Measurements from ENCODE around the gene NME7.
"Not testable (repeated sequence)": the region's sequence is repeated elsewhere in the genome, so short reads cannot be mapped to it uniquely, and the experiment has no call there.

The NME7 gene

DNA sequence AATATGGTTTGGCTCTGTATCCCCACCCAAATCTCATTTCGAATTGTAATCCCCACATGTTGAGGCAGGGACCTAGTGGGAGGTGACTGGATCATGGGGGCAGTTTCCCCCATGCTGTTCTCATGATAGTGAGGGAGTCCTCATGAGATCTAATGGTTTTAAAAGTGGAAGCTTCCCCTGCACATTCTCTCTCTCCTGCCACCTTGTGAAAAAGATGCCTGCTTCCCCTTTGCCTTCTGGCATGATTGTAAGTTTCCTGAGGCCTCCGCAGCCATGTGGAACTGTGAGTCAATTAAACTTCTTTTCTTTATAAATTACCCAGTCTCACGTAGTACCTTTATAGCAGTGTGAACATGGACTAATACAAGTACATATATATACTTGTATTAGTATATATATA lies 25.5 kb downstream of the NME7 start:
- not testable (repeated sequence) for DNase-seq (ENCODE audit: low read depth)

DNA sequence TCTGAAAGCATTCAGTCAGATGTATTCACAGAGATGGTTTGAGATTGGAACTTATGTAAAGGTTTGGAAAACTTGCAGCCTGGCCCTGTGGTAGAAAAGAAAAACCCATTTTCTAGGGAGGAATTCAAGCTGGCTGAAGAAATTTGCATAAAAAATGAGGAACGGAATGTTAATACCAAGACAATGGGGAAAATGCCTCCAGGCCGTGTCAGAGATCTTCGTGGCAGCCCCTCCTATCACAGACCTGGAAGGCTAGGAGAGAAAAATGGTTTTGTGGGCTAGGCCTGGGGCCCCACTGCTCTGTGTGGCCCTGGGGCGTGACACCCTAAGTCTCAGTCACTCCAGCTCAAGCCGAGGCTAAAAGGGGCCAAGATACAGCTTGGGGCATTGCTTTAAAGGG lies 26.7 kb downstream of the NME7 start:
- no peak for DNase-seq (ENCODE audit: low read depth)

DNA sequence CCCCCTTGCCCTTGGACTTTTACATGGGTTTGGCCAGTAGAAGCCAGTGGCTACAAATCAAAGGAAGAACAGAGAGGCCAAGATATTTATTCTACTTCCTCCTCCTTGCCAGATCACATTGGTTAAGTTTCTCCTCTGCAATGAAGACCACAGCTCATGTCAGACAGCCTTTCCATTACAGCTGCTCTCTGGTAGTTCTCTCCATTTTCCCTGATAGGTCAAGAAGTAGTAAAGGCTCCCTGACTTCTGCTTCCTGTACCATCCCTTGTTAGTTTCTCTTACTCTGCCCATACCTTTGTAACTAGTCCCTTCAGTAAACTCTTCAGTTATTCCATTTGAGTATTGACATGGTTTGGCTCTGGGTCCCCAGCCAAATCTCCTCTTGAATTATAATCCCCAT lies 27.8 kb downstream of the NME7 start:
- DNase-seq (ENCODE audit: low read depth), result no peak

DNA sequence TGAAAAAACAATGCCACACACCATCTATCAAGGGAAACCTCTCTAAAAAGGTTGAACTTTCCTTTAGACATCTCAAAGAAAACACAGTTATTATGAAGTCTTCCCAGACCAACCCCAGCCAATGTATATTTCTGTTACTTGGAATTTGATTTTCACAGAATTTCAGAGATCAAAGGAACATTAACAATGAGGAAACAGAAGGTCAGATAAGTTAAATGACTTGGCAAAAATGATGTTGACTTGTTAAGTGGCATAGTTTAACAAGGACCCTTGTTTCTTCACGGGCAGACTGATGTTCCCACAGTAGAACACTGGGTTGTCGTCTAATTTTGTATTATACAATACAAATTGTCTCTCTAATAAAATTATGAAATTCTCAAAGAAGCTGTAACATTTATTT lies 29.0 kb downstream of the NME7 start:
- no peak for DNase-seq (ENCODE audit: low read depth)

DNA sequence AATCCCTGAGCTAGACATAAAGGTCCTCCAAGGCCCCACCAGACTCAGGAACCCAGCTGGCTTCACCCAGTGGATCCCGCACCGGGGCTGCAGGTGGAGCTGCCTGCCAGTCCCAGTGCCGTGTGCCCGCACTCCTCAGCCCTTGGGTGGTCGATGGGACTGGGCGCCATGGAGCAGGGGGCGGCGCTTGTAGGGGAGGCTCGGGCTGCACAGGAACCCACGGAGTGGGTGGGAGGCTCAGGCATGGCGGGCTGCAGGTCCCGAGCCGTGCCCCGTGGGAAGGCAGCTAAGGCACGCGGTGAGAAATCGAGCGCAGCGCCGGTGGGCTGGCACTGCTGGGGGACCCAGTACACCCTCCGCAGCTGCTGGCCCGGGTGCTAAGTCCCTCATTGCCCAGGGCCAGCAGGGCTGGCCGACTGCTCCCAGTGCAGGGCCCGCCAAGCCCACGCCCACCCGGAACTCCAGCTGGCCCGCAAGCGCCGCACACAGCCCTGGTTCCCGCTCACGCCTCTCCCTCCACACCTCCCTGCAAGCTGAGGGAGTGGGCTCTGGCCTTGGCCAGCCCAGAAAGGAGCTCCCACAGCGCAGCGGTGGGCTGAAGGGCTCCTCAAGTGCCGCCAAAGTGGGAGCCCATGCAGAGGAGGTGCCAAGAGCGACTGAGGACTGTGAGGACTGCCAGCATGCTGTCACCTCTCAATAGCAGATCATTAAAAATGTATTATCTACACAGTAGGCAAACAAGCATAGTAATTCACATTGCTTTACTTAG lies 30.5 kb downstream of the NME7 start:
- DNase-seq (ENCODE audit: low read depth), result not testable (repeated sequence)

DNA sequence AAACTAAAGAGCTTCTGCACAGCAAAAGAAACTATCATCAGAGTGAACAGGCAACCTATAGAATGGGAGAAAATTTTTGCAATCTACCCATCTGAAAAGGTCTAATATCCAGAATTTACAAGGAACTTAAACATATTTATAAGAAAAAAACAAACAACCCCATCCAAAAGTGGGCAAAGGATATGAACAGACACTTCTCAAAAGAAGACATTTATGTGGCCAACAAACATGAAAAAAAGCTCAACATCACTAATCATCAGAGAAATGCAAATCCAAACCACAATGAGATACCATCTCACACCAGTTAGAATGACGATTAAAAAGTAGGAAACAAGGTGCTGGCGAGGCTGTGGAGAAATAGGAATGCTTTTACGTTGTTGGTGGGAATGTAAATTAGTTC lies 32.9 kb downstream of the NME7 start:
- not testable (repeated sequence) for DNase-seq (ENCODE audit: low read depth)

DNA sequence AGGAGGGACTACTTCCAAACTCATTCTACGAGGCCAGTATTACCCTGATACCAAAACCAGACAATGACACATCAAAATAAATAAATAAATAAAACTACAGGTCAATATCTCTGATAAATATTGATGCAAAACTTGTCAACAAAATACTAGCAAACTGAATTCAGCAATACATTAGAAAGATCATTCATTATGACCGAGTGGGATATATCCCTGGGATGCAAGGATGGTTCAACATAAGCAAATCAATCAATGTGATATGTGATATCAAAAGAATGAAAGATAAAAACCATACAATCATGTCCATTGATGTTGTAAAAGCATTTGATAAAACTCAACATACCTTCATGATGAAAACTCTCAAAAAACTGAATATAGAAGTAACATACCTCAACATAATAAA lies 36.7 kb downstream of the NME7 start:
- no peak for DNase-seq (ENCODE audit: low read depth)

DNA sequence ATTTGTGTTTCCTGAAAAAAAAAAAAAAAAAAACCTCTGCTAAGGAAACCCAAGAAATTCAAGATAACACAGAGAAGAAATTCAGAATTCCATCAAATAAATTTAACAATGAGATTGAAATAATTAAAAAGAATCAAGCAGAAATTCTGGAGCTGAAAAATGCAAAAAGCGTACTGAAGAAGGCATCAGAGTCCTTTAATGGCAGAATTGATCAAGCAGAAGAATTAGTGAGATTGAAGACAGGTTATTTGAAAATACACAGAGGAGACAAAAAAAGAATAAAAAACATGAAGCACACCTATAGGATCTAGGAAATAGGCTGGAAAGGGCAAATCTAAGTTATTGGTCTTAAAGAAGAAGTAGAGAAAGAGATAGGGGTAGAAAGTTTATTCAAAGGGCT lies 38.2 kb downstream of the NME7 start:
- no peak for DNase-seq (ENCODE audit: low read depth)

DNA sequence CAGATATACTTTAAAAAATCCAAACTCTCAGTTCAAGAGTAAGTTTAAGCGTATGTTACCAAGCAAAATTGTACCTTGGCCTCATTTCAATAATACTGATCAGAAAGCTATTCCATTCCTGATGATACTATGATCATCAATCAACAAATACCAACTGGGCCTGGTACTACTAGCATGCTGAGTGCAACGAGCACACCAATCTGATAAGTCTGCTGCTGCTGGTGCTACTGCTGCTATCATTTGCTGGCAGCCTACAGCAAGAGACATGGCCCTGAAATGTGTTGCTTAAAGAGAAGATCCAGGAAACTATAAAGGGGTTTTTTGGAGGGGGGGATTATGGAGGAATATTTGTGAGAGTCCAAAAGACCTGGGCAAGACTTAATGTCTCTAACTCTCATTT lies 39.7 kb downstream of the NME7 start:
- no peak for DNase-seq (ENCODE audit: low read depth)

DNA sequence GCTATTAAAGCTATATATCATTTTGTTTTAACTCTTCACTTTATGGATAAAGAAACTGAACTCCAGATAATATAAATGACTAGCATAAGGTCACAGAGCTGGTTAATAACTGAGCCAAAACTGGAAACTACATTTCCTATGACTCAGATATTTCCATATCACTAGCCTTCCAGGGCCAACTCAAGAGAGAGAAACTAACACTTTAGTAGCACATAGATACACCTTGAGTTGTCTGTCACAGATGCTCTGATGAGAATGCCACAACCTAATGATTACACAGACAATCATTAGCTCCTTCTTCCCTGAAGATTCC lies 40.7 kb downstream of the NME7 start:
- DNase-seq (ENCODE audit: low read depth), result no peak

DNA sequence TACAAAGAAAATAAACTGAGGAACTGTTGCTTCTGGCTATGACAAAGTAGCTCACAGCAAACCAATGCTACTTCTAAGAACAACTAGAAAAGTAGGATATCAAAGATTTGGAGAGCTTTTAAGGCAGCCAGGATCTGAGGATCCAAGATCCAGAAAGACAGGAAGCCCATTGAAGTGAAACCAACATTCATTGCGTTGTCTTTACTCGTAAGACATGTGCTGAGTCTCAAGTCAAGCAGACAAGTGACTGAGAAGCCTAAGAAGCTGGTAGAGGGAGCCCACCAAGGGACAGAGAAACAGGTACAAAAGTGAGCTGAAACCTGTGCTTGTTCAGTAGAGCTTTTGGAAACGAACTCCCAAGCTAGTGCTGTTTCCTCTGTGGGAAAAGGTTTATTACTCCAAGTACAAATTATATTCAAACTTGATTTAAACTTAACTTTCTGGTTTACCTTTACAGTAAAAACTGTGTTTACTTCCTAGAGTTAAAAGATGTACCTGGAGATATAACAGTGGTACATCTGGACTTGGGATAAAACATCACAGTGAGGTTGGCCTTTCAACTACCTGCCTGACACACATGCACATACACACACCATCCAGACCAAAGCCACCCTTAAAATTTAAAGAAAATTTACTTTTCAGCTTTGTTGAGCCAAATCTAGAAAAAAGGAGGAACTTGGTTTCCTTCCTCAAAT lies 41.2 kb downstream of the NME7 start:
- no peak for DNase-seq (ENCODE audit: low read depth)

DNA sequence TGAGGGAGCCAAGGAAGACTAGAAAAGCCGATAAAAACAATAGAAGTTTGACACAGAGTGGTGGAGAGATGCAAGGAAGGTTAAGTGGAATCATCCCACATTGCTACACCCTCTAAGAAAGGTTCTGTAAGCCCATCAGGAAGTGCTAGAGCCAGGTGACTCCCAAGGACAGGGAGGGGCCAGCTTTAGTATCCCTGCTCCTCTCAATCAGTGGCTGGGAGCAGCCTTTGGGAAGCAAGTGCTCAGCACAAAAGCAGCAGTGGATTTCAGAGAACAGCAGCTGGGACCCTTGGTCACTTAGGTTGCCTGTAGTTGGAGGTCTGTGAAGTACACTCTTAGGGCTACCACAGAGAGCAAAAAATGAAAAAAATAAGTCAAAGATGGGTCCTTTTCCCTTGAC lies 42.5 kb downstream of the NME7 start:
- DNase-seq (ENCODE audit: low read depth), result no peak

DNA sequence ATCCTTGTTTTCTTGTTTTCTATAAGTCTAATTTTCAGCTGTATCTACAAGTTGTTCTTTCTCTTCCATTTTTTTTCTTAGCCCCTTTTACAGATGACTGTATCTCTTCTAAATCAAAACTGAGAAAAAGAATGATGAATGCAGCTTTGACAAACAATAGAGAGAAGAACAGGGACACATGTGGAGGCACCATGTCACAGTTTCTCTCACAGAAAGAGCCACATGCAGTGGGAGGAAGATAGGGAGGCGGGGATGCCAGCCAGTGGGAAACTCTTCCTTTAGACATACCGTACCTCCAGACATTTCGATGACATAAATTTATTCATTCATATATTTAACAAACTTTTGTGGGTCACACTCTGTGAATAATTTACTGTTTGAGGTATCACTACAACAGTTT lies 45.5 kb downstream of the NME7 start:
- no peak for DNase-seq (ENCODE audit: low read depth)

DNA sequence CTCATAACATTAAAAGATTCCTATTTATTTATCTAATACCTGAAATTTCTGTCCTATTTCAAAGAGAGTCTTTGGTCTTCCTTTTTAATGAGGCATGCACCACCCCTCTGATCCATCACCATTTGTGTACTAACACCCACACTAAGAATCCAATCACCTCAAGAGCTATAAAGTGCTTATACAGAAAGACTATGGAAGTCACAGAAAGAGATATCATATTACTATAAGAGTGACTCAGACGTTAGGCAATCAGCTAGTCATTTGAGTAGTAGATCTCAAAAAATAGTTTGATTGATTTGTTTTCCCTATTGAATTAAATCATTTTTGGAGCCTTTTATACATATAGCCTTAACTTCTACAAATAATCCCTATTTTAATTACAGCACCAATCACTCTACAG lies 46.1 kb downstream of the NME7 start:
- peak; percentile 19 for DNase-seq (ENCODE audit: low read depth)

DNA sequence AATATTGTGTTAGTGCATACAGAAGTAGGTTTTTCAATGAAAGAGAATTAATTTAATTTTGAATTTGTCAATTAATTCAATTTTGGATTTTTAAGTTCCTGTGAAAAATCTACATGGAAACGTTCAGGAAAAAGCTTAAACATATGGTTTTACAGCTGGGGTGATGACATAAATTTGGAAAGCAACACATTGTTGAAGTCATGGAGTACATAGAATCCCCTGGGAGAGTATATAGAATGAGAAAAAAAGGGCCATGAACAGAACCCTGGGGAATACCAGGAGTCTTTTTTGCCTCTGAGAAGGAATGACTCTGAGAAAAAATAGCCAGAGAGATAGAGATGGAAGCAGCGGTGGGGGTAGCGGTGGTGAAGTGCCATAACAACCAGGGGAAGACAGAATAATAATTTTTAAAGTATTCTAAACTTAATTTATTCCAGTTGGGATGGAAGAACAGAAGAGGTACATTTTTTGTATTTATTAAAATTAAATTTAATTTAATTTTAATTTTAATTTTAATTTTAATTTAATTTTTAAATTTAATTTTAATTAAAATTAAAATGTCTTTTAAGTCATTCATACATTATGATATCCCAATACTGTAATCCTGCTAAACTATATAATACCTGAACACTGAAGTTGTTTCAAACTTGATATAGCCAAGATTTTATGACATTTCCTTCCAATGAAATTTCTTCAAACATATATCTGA lies 48.9 kb downstream of the NME7 start:
- no peak for DNase-seq (ENCODE audit: low read depth)

DNA sequence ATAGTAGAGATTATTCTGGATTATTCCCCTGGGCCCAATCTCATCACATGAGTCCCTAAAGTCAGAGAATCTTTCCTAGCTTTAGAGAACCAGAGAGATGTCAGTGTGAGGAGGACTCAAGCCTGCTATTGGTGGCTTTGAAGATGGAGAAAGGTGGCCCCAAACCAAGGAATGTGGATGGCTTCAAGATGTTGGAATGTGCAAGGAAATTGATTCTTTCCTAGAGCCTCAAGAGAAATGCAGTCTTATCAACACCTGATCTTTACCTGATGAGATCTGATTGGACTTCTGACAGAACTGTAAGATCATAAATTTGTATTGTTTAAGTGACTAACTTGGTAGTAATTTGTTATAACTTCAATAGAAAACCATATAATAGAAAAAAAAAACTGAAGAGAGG lies 51.0 kb downstream of the NME7 start:
- no peak for DNase-seq (ENCODE audit: low read depth)

DNA sequence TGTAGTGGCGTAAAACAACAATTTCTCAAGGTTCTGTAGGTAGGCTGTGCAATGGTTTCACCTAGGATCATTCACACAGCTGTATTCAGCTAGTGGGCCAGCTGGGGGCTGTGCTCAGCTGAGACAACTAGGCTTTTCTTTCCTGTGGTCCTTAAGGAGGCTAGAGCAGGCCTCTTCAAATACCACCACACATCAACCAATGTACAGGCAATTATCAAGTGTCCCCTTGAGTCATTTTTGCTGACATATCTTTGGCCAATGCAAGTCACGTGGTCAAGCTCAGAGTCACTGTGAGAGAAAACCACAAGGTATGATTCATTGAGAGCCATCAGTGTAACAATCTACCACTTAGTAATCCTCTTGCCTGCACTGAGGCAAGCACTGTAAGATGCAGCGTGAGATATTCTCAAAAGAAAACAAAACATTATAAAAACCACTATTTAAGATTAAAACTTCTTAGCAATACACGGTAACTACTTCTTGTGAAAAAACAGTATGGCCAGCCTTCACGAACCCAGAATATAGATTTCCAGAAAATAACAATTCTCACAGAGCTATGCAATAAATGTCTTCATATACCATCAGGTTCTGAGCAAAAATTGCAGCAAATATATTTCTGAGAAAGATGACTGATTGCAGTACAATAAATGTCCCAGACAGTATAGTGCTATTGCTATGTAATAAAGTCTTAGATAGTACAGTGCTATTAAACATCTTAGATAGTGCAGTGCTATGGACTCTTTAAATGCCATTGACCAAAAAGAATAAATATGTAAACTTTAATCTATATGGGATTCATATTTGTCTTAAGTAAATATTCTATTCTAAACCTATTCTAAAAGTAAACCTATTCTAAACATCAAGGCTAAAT lies 55.3 kb downstream of the NME7 start:
- DNase-seq (ENCODE audit: low read depth), result peak; percentile 85

DNA sequence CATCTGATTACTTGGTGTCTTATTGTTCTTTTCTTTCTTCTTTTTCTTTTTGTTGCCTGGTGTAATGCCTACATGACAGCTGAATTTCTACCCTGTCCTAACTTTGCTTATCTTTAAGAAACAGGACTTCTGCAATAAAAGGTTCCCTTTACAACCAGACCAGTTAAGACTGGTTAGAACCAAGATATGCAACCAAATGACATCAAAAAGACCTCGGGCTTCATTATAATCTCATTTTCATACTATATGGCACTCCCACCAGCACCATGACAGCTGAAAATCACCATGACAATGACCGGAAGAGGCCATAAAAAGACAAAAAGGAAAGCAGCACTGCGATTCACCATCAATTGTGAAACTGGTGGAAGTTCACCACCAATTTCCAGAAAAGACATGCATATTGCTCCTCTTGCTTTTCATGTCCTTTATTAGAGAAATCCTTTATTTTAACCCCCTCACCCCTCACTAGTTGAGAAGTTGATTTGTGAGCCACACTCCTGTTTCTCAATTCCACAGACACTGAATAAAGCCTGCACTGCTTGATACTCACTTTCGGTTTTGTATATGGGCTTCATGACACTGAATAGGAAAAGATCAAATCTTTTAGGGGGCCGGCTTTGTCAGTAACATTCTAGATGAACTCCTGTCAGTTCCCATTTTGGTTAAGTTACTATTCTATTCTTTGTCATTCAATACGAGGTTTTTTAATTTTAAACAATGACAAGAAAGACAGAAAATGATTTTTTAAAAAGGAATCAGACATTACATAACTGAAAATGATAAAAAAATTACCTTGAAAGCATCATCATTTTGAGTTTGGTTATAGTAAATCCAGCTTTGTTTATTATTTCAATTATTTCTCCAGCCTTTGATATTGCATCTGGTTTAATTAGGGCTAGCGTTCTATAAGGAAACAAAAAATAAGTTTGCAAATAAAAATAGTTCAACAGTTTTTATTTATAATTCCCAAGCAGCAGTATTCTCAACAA lies 58.1 kb downstream of the NME7 start:
- DNase-seq (ENCODE audit: low read depth), result no peak

DNA sequence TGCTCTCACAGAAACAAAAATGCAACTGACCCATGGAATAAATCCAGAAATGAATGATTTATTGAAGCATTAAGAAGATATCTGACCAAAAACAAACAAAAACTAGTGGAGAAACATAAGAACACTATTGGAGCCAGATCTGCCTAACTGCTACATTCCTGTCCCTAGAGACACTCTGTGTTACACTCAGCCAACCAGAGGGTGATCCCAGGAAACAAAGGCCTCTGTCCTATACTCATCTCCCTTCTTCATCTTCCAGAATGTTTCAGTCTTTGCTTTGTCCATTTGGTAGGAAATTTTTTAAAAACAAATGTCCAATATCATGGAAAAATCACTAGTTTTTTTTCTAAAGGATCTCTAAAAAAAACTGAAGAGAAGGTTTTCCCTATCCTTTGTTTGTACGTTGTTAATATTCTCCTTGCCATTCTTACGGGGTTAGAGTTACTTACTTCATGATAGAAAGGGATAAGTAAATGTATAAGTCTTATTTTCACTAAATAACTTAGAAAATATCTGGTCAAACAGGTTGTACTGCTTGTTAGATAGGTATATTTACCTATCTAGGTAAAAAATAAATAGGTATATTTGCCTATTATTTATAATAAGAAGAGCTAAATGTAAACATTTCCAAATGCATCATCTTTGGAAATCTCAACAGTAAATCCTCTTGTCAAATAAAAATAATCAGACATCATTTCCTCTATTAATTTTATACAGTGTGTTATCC lies 59.1 kb downstream of the NME7 start:
- DNase-seq (ENCODE audit: low read depth), result no peak

DNA sequence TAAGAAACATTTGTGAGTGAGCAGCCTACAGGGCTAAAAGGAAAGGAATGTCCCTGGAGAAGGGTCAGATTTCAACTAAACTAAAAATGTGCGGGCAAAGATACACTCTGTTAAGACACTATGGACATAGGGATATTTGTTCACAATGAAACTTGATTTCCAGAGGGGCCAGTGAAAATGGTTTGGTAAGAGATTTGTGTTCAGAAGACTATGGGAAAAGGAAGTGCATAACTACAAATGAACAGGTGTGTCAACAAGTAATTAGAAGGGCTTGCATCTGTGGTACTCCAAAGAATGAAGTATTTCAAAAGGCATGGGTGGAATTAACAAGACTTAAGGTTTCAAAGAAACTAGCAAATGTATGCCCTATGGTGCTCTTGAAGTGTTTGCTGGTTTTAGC lies 60.4 kb downstream of the NME7 start:
- no peak for DNase-seq (ENCODE audit: low read depth)

DNA sequence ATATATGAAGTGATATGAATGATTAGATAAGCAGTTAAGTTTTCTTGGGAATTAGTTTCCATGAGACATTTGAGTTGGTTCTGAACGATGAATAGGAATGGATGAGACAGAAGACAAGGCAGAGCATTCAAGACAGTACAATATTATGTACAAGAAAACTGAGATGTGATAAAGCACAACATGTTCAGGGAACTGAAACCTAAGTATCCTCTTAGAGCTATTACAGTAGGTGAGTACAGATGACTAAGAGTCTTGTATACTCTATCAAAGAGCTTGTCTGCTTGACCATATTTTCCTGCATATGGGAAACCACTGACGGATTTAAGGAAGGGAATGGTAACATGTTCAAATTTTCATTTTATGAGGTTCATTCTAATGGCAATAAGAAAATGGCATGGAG lies 61.6 kb downstream of the NME7 start:
- DNase-seq (ENCODE audit: low read depth), result no peak

Data from HS-27A (cell line).